Stimulated activated CD8-positive, alpha-beta memory T cell treated with anti-CD3 and anti-CD28 coated beads, Interleukin-12 subunit alpha, Interleukin-12 subunit beta, amount 100 ng/mL, for 4 hours (primary cell): ENCODE data around the gene KIRREL3.

Experiments
- DNase-seq: peaks from one replicate; pipeline ENCODE4 v3.0.0-alpha.2; 2020; ENCODE audit warnings: low read depth

The KIRREL3 gene

GRCh38 chr11:126485021-126485792 is 515.4 kb downstream of the KIRREL3 start:
- no peak for DNase-seq

- no peak for DNase-seq
Observed at GRCh38 chr11:126484266-126484665, 516.3 kb downstream of the KIRREL3 start.

- no peak for DNase-seq
Observed at GRCh38 chr11:126483621-126484195, 516.9 kb downstream of the KIRREL3 start.

GRCh38 chr11:126482586-126483108 is 517.9 kb downstream of the KIRREL3 start:
- DNase-seq: no peak

- no peak for DNase-seq
Observed at GRCh38 chr11:126481303-126481680, 519.3 kb downstream of the KIRREL3 start.

GRCh38 chr11:126480410-126481302 is 519.9 kb downstream of the KIRREL3 start:
- DNase-seq: peak; percentile 32

GRCh38 chr11:126480015-126480409 is 520.6 kb downstream of the KIRREL3 start:
- DNase-seq: no peak

GRCh38 chr11:126479178-126479930 is 521.2 kb downstream of the KIRREL3 start:
- no peak for DNase-seq

- DNase-seq: no peak
Observed at GRCh38 chr11:126478466-126478865, 522.1 kb downstream of the KIRREL3 start.

- no peak for DNase-seq
Observed at GRCh38 chr11:126477535-126478305, 522.9 kb downstream of the KIRREL3 start.

GRCh38 chr11:126476977-126477376 is 523.6 kb downstream of the KIRREL3 start:
- DNase-seq: no peak

- DNase-seq: no peak
Observed at GRCh38 chr11:126476266-126476924, 524.2 kb downstream of the KIRREL3 start.

GRCh38 chr11:126475014-126475991 is 525.3 kb downstream of the KIRREL3 start:
- no peak for DNase-seq

- no peak for DNase-seq
Observed at GRCh38 chr11:126474220-126474619, 526.4 kb downstream of the KIRREL3 start.

GRCh38 chr11:126473269-126473668 is 527.3 kb downstream of the KIRREL3 start:
- no peak for DNase-seq

- no peak for DNase-seq
Observed at GRCh38 chr11:126469311-126469710, 531.3 kb downstream of the KIRREL3 start.

GRCh38 chr11:126468102-126468521 is 532.5 kb downstream of the KIRREL3 start:
- DNase-seq: no peak

GRCh38 chr11:126467471-126467870 is 533.1 kb downstream of the KIRREL3 start:
- no peak for DNase-seq

GRCh38 chr11:126467046-126467370 is 533.6 kb downstream of the KIRREL3 start:
- no peak for DNase-seq
